Measurements from ENCODE around the gene WDR11. TPM values are rescaled to one million over a fixed set of nuclear protein-coding genes. Genes with fewer than 3 reads are reported as not detected.

The WDR11 gene
- total and polyA plus RNA-seq, 9 of the 15 experiments (the other 6 are each of a cell fraction or from before 2014, with no cell fraction given) = 12.4 to 50.7 (median 23.6) TPM

- H2AFZ ChIP-seq (ENCODE audit: low read depth, low read length) = no peak overlapping the region
- no peak for DNase-seq (ENCODE audit: extremely low read depth in 1 of 4, low spot score in 3 of 4)
- intact Hi-C loops (cut with micrococcal nuclease) (no loop called here), in situ Hi-C loops (cut with MboI) (no loop called here)
- no peaks in the 10 kb centered on the region for H3K9me1 ChIP-seq (ENCODE audit: control insufficient read depth, insufficient read depth, low read length)
- ChIA-PET CTCF (ENCODE audit: low intra/inter-chr PET ratio) (no interaction called here), POLR2A (interaction anchor here (0.6 kb wide), 1 partner anchor 444 kb away, joined by 3 read pairs; no protein-coding TSS in a partner anchor)
- TF ChIP-seq PYGO2 (tag; IDR thresholded peaks at IDR 0.05) (no peak), NR1H2 (CRISPR knock-in tag; IDR thresholded peaks at IDR 0.05) (no peak), ETV1 (tag; conservative IDR thresholded peaks at IDR 0.05; ENCODE audit: low read depth) (no peak), MTA3 (IDR thresholded peaks at IDR 0.05; ENCODE audit: borderline replicate concordance) (no peak), PHTF2 (CRISPR knock-in tag; IDR thresholded peaks at IDR 0.05) (no peak), TGIF2 (CRISPR knock-in tag; IDR thresholded peaks at IDR 0.05) (no peak), MEF2A (IDR thresholded peaks at IDR 0.05; ENCODE audit: control insufficient read depth, low read depth, low read length) (no peak), SMARCA4 (IDR thresholded peaks at IDR 0.05) (no peak), MTF1 (CRISPR knock-in tag; IDR thresholded peaks at IDR 0.05; ENCODE audit: borderline replicate concordance) (no peak), MAFF (IDR thresholded peaks at IDR 0.05; ENCODE audit: low read length) (no peak), KLF6 (CRISPR knock-in tag; IDR thresholded peaks at IDR 0.05; ENCODE audit: borderline replicate concordance) (no peak), GABPA (tag; conservative IDR thresholded peaks at IDR 0.05; ENCODE audit: low read depth) (no peak), EGR1 (conservative IDR thresholded peaks at IDR 0.05) (no peak), ELK3 (CRISPR knock-in tag; IDR thresholded peaks at IDR 0.05) (no peak), ZNF449 (CRISPR knock-in tag; IDR thresholded peaks at IDR 0.05) (no peak), ID3 (CRISPR knock-in tag; IDR thresholded peaks at IDR 0.05) (no peak), ID3 (tag; IDR thresholded peaks at IDR 0.05) (no peak), FOXM1 (IDR thresholded peaks at IDR 0.05; ENCODE audit: low read depth) (no peak), FOXM1 (CRISPR knock-in tag; IDR thresholded peaks at IDR 0.05; ENCODE audit: low read depth) (no peak), CCNT2 (IDR thresholded peaks at IDR 0.05; ENCODE audit: borderline replicate concordance, extremely low read depth, insufficient read length, low read depth, low read length) (no peak)
- no peaks in the 10 kb centered on the region for H3K9me3 ChIP-seq (replicated peaks; ENCODE audit: control insufficient read depth, insufficient read depth, low read depth, low read length)
- no peak for FAIRE-seq
- H3K4me1 ChIP-seq (replicated peaks in 1 of 2; ENCODE audit: control insufficient read depth in 2 of 2, insufficient read depth in 2 of 2, low read length in 2 of 2) = no peaks in the 10 kb centered on the region
- no peaks in the 10 kb centered on the region for H3K27me3 ChIP-seq (ENCODE audit: control insufficient read depth in 2 of 2, insufficient read depth in 2 of 2, low read length in 2 of 2)
- ATAC-seq = no peak
- H3K27ac ChIP-seq (ENCODE audit: extremely low read depth, low read depth, low read length) = no peak overlapping the region
- H3K36me3 ChIP-seq (ENCODE audit: control insufficient read depth, insufficient read depth, low read length) = no peaks in the 10 kb centered on the region
- H3K4me3 ChIP-seq = no peak overlapping the region
- no TSS peak for BruUV-seq (replicated peaks)
- 5% methylated on average over 4 of the region's 5 CpGs for WGBS (ENCODE audit: insufficient coverage, low coverage, missing lambda C conversion rate)
- H4K20me1 ChIP-seq (replicated peaks; ENCODE audit: control insufficient read depth, insufficient read depth, low read length) = no peaks in the 10 kb centered on the region
- H3K79me2 ChIP-seq (ENCODE audit: control insufficient read depth, insufficient read depth, low read length) = no peaks in the 10 kb centered on the region
- H3K9ac ChIP-seq (ENCODE audit: insufficient read depth in 1 of 2, low read depth in 2 of 2, low read length in 2 of 2) = no peak overlapping the region
- no peak overlapping the region for H3K4me2 ChIP-seq (ENCODE audit: insufficient read depth, low read length)
These were observed 47.2 kb upstream of the WDR11 start for GRCh38 chr10:120803972-120804371.

Data from K562 (cell line).